Skeletal muscle tissue (tissue), 4 donors: ENCODE results near the gene ATP9B. TPM values are rescaled to one million over a fixed set of nuclear protein-coding genes. Genes with fewer than 3 reads are reported as not detected.

Source experiments
- H3K27ac ChIP-seq: one replicate; pipeline ENCODE4 v1.7.0; 2013; ENCODE audit warnings: mild to moderate bottlenecking, low read depth, low read length, inconsistent platforms
- H3K27me3 ChIP-seq, 3 donors: one replicate each; pipeline ENCODE4 v1.7.0; 2013; ENCODE audit warnings: low read length in 3 of 3; ENCODE audit not compliant: control insufficient read depth in 3 of 3, insufficient read depth in 3 of 3
- H3K36me3 ChIP-seq, 3 donors: one replicate each; pipeline ENCODE4 v1.7.0; 2013; ENCODE audit warnings: low read length in 3 of 3; ENCODE audit not compliant: control insufficient read depth in 3 of 3, insufficient read depth in 3 of 3
- H3K4me1 ChIP-seq, 3 donors: one replicate each; pipeline ENCODE4 v1.7.0; 2013; ENCODE audit warnings: low read length in 3 of 3, mild to moderate bottlenecking in 3 of 3; ENCODE audit not compliant: control insufficient read depth in 3 of 3, insufficient read depth in 3 of 3
- H3K4me3 ChIP-seq, 3 donors: one replicate each; pipeline ENCODE4 v1.7.0; 2013; ENCODE audit warnings: low read length in 3 of 3
- H3K9ac ChIP-seq, 3 donors: one replicate each; pipeline ENCODE4 v1.7.0; 2013; ENCODE audit warnings: low read length in 3 of 3, mild to moderate bottlenecking in 3 of 3, moderate library complexity in 2 of 3, low read depth in 1 of 3
- H3K9me3 ChIP-seq, 3 donors: one replicate each; pipeline ENCODE4 v1.7.0; 2013; ENCODE audit warnings: low read length in 3 of 3; ENCODE audit not compliant: control insufficient read depth in 3 of 3
- total RNA-seq: library from RNA; depleted of rRNA; stranded (reverse); fragments of >200 nt; gene quantifications from one replicate; pipeline ENCODE4 v1.2.3, GENCODE V29; 2014
- donor health status: Osteomylitis.

ATP9B gene
- total RNA-seq, 1 donor from 2014 or later, result 83.0 TPM

GRCh38 chr18:79422783-79423165, 353.6 kb downstream of the ATP9B start:
- H3K4me1 ChIP-seq, result peaks cover 6 to 24% (median 21%) of the 10 kb centered on the region in 3 donors
- no peak overlapping the region for H3K9ac ChIP-seq
- H3K4me3 ChIP-seq, result no peak overlapping the region
- no peak overlapping the region for H3K27ac ChIP-seq
- no peaks in the 10 kb centered on the region for H3K27me3 ChIP-seq
- no peaks in the 10 kb centered on the region for H3K9me3 ChIP-seq
- peaks cover 12 to 14% (median 12%) of the 10 kb centered on the region in 3 donors for H3K36me3 ChIP-seq

GRCh38 chr18:79423211-79424007, 354.2 kb downstream of the ATP9B start:
- Histone ChIP-seq H3K27ac (no peak overlapping the region), H3K27me3 (no peaks in the 10 kb centered on the region), H3K9ac (peak overlapping the region in 1 of 3 donors; percentile 16), H3K4me1 (peaks cover 6 to 24% (median 18%) of the 10 kb centered on the region in 3 donors), H3K36me3 (peaks cover 10 to 14% (median 12%) of the 10 kb centered on the region in 3 donors), H3K4me3 (peak overlapping the region in 1 of 3 donors; percentile 22), H3K9me3 (no peaks in the 10 kb centered on the region)

DNA sequence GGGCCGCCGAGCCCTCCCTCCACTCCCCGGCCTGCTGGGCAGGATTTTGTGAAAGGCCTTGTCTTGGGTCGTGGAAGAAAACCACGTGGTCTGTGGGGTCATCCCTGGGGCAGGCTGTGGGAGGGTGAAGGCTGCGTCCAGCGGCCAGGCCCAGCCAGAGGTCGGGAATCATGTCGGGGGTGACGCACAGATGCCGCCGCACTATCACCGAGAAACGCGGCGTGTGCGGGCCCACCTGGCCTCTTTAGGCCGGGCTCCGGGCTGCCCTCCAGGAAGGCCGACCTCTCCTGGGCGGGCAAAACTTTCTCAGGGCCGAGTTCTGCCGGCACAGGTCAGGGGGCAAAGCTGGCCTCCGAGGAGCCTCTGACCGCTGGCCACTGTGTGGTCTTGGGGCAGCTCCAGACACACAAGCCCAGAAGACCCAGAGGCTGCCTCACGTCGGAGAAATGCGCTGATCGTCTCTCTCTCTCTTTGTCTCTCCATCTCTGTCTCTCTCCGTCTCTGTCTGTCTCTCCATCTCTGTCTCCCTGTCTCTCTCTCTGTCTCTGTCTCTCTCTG, 354.9 kb downstream of the ATP9B start:
- Histone ChIP-seq H3K9ac (no peak overlapping the region), H3K4me3 (no peak overlapping the region), H3K27ac (no peak overlapping the region), H3K27me3 (no peaks in the 10 kb centered on the region), H3K4me1 (peaks cover 6 to 24% (median 18%) of the 10 kb centered on the region in 3 donors), H3K36me3 (peaks cover 10 to 14% (median 12%) of the 10 kb centered on the region in 3 donors), H3K9me3 (no peaks in the 10 kb centered on the region)

DNA sequence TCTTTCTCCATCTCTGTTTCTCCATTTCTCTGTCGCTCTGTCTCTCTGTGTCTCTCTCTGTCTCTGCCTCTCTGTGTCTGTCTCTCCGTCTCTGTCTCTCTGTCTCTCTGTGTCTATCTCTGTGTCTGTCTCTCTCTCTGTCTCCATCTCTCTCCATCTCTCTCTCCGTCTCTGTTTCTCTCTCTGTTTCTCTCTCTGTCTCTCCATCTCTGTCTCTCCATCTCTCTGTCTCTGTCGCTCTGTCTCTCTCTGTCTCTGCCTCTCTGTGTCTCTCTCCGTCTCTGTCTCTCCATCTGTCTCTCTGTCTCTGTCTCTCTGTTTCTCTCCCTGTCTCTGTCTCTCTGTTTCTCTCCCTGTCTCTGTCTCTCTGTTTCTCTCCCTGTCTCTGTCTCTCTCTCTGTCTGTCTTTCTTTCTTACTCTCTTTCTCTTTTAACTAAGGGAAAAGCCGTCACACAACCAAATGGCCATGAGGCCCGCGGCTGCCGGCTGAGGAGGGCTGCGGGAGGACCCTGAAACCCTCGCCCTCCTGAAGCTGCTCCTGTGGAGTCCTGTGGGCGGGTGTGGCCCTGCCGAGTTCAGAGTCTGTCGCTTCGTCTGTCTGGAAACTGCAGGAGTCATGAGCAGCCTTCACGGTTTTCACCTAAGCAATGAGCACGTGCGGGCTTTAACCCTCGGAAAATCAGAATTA, 355.8 kb downstream of the ATP9B start:
- Histone ChIP-seq H3K9me3 (no peaks in the 10 kb centered on the region), H3K27ac (no peak overlapping the region), H3K27me3 (no peaks in the 10 kb centered on the region), H3K36me3 (peaks cover 9 to 13% (median 12%) of the 10 kb centered on the region in 3 donors), H3K9ac (no peak overlapping the region), H3K4me3 (no peak overlapping the region), H3K4me1 (peaks cover 6 to 24% (median 18%) of the 10 kb centered on the region in 3 donors)

- no peaks in the 10 kb centered on the region for H3K9me3 ChIP-seq
- H3K4me1 ChIP-seq, result peaks cover 6 to 24% (median 18%) of the 10 kb centered on the region in 3 donors
- no peaks in the 10 kb centered on the region for H3K27me3 ChIP-seq
- no peak overlapping the region for H3K4me3 ChIP-seq
- H3K9ac ChIP-seq, result no peak overlapping the region
- H3K27ac ChIP-seq, result no peak overlapping the region
- H3K36me3 ChIP-seq, result peaks cover 4 to 11% (median 8%) of the 10 kb centered on the region in 3 donors
Measured at GRCh38 chr18:79425569-79425886, 356.3 kb downstream of the ATP9B start.

GRCh38 chr18:79426376-79427300, 357.4 kb downstream of the ATP9B start:
- Histone ChIP-seq H3K9me3 (no peaks in the 10 kb centered on the region), H3K4me3 (no peak overlapping the region), H3K27me3 (no peaks in the 10 kb centered on the region), H3K9ac (peak overlapping the region in 1 of 3 donors; percentile 25), H3K36me3 (peaks cover 0 to 6% (median 0%) of the 10 kb centered on the region in 3 donors), H3K4me1 (peaks cover 6 to 17% (median 17%) of the 10 kb centered on the region in 3 donors), H3K27ac (no peak overlapping the region)

DNA sequence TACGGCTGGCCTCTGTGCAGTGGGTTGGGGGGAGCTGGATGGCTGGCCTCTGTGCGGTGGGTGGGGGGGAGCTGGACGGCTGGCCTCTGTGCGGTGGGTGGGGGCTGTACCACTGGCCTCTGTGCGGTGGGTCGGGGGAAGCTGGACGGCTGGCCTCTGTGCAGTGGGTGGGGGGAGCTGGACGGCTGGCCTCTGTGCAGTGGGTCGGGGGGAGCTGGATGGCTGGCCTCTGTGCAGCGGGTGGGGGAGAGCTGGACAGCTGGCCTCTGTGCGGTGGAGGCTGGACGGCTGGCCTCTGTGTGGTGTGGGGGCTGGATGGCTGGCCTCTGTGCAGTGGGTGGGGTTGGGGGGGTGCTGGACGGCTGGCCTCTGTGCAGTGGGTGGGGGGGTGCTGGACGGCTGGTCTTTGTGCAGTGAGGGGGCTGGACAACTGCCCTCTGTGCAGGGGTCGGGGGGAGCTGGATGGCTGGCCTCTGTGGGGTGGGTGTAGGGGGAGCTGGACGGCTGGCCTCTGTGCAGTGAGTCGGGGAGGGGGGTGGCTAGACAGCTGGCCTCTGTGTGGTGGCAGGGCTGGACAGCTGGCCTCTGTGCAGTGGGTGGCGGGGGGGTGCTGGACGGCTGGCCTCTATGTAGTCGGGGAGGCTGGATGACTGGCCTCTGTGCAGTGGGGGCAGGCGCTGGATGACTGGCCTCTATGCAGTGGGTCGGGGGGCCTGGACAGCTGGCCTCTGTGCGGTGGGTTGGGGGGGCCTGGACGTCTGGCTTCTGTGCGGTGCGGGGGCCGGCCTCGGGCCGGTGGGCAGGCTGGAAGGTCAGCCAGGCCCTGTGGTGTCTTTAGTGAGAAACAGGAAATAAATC, 358.4 kb downstream of the ATP9B start:
- H3K27me3 ChIP-seq, result no peaks in the 10 kb centered on the region
- H3K27ac ChIP-seq, result no peak overlapping the region
- peaks cover 6 to 14% (median 13%) of the 10 kb centered on the region in 3 donors for H3K4me1 ChIP-seq
- H3K9ac ChIP-seq, result no peak overlapping the region
- peaks cover 0 to 3% (median 0%) of the 10 kb centered on the region in 3 donors for H3K36me3 ChIP-seq
- H3K9me3 ChIP-seq, result no peaks in the 10 kb centered on the region
- H3K4me3 ChIP-seq, result no peak overlapping the region
